ENCODE measurements around the gene PDIA2.

Gene PDIA2

DNA sequence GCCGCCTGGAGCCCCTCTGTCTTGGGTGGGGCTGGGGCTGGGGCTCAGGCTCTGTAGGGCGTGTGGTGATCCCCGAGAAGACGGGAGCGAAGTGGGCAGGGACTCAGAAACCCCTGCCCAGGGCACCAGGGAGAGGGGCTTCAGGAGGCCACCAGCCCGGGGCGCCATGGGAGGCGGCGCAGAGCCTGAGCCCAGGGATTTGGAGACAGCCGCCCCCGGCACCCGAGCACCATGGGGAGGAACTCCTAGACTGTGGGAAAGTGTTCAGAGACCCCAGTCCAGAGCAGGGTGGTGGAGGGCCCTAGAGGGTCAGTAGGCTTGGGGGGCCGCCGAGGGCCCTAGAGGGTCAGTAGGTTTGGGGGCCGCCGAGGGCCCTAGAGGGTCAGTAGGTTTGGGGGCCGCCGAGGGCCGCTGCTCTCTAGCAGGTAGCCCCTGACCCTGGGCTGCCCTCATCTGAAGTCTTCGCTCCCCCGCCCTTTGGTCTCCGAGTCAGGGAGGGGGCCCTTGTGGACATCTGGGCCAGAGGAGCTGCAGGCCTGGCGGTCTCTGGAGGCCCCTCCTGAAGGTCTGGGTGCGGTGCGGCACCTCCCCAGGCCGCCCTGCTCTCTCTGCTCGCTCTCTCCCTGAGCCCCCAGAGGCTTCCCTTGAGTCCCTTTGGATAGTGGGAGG lies 1.8 kb upstream of the PDIA2 start:
- DNase-seq, result no peak

DNA sequence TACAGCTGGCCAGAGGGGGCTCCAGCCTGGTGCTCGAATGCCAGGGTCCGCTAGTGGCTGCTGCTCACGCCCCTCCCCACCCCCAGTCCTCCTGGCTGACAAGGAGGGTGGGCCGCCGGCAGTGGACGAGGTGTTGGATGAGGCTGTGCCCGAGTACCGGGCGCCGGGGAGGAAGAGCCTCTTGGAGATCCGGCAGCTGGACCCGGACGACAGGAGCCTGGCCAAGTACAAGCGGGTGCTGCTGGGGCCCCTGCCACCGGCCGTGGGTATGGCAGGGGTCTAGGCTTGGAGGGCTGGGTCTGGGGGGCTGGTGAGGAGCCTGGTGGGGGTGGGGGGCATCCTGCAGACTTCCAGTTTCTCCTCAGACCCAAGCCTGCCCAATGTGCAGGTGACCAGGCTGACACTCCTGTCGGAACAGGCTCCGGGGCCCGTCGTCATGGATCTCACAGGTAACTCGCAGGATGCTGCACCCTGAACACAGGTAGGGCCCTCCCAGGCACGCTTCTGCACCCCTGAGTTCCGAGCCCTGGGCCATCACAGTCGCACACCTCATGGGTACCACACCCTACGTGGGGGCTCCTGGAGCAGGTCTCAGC lies 1.2 kb upstream of the PDIA2 start:
- DNase-seq, result no peak

DNA sequence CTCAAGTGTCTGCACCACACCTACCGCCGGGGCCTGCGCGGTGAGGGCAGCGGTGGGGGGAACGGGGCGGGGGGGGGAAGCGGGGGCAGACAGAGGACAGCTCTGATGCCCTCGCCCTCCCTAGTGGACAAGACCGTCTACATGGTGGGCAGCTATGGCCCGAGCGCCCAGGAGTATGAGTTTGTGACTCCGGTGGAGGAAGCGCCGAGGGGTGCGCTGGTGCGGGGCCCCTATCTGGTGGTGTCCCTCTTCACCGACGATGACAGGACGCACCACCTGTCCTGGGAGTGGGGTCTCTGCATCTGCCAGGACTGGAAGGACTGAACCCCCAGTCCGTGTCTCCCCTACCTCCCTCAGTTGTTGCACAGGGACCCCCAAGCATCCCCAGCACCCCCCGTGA lies 473 bp upstream of the PDIA2 start:
- no peak for DNase-seq

DNA sequence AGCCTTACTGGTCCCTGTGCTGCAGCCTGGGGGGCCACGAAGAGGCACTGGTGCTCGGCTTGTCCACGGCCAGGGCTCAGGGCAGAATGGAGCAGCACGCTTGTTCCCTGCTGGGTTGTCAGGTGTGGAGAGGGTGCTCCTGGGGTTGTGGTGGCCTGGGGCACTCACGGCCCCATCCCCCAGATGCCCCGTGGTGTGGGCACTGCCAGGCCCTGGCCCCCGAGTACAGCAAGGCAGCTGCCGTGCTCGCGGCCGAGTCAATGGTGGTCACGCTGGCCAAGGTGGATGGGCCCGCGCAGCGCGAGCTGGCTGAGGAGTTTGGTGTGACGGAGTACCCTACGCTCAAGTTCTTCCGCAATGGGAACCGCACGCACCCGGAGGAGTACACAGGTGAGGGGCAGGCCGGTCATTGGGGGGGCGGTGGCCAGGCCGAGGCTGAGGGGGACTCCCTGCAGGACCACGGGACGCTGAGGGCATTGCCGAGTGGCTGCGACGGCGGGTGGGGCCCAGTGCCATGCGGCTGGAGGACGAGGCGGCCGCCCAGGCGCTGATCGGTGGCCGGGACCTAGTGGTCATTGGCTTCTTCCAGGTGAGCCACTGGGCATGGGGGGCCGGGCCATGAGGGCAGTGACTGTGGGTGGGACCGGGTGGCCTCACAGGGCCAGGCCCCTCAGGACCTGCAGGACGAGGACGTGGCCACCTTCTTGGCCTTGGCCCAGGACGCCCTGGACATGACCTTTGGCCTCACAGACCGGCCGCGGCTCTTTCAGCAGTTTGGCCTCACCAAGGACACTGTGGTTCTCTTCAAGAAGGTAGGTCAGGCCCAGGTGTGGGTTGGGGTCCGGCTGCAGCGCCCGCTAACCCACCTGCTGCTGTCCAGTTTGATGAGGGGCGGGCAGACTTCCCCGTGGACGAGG lies 1.5 kb downstream of the PDIA2 start:
- no peak for DNase-seq

DNA sequence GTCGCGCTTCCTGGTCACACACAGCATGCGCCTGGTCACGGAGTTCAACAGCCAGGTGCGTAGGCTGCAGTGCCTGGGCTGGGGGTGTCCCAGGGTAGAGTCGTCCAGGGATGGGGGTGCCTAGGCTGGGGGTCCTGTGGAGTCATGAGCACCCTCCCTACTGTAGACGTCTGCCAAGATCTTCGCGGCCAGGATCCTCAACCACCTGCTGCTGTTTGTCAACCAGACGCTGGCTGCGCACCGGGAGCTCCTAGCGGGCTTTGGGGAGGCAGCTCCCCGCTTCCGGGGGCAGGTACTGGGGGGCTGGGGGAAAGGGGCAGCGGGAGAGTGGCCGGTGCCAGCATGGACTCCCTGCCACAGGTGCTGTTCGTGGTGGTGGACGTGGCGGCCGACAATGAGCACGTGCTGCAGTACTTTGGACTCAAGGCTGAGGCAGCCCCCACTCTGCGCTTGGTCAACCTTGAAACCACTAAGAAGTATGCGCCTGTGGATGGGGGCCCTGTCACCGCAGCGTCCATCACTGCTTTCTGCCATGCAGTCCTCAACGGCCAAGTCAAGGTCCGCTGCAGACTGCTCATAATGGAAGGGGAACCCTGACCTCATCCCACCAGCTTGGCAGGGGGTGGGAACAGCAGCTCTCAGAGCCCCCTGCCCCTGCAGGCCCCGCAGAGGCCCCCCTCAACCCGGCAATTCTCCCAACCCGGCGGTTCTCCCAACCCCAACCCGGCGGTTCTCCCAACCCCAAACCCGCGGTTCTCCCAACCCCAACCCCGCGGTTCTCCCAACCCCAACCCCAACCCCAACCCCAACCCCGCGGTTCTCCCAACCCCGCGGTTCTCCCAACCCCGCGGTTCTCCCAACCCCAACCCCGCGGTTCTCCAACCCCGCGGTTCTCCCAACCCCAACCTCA lies 2.4 kb downstream of the PDIA2 start:
- DNase-seq, result no peak

DNA sequence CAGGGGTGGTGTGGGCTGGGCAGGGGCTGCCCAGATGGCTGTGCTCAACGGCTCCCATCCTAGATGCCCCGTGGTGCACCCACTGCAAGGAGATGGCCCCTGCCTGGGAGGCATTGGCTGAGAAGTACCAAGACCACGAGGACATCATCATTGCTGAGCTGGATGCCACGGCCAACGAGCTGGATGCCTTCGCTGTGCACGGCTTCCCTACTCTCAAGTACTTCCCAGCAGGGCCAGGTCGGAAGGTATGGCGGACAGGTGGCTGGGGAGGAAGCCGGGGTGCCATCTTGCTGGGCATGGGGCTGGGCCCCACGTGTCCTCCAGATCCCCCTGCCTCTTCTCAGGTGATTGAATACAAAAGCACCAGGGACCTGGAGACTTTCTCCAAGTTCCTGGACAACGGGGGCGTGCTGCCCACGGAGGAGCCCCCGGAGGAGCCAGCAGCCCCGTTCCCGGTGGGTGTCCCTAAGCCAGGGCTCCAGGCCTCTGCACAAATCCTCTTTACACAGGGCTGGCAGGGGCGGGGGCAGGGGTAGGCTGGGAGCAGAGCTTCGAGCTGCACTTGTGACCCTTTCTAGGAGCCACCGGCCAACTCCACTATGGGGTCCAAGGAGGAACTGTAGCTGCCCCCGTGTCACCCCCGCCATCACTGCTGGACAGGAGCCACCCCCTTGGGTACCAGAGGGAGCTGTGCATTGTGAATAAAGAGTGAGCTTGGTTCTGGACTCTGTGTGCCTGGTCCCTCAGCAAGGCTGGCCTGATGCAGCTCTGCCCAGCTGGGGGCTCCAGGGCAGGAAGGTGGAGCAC lies 3.7 kb downstream of the PDIA2 start:
- no peak for DNase-seq

DNA sequence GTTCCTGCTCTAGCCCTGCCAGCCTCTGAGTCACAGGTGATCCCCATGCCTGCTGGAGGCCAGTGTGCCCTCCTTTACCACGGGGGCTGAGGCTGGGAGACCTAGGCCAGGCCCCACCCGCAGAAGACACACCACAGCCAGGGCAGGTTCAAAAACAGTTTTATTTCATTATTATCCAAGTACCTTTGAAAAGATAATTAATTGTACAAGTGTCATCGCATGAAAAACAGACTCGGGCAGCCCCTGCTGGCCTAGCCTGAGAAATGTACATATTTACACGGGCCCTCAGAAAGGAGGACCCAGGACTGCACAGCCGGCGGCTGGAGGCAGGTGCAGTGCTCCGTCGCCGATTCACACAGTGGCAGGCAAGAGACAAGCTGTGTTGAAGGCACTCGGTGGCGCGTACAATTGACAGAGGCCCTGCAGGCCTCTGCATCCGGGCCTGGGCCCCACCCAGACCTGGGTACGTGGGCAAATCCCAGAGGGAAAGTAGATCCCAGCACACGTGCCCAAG lies 4.4 kb downstream of the PDIA2 start:
- DNase-seq, result no peak

DNA sequence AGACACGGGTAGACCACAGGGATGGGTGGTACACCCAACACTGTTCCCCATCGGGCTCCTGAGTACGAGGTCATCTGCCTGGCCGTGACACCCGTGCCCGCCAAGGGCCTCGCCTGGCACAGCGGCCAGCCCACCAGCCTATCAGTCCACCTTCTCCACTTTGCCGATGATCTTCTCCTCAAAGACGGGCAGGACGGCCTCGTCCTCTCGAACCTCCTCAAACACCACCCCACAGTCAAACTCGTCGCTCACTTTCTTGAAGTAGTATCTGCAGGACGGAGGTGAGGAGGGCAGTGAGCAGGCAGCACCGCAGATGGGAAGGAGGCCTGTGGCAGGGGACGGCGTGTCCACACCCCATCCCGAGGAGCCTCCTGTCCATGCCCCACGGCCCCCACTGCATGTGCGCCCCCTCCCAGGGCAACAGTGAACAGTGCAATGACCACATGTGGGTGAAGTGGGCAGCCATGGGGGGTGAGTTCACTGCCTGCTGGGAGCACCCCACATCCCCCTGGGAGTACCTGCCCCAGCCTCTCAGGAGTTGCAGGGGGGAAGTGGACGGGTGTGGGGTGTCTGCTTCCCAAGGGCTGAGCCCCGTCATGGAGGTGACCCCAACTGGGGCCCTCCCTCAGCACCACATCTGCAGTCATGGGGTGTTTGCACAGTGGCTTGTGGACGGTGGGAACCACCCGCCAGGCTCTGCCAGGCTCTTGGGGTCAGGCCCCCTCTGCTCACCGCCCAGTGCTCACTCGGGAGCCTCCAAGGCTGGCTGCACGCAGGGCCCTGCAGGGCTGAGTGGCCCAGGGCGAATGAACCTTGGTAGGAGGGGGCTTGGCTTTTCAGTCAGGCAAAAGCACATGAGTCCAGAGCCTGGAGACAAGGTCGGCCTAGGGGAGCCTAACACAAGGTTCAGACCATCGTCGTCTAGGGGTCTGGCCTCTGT lies 5.3 kb downstream of the PDIA2 start:
- no peak for DNase-seq

DNA sequence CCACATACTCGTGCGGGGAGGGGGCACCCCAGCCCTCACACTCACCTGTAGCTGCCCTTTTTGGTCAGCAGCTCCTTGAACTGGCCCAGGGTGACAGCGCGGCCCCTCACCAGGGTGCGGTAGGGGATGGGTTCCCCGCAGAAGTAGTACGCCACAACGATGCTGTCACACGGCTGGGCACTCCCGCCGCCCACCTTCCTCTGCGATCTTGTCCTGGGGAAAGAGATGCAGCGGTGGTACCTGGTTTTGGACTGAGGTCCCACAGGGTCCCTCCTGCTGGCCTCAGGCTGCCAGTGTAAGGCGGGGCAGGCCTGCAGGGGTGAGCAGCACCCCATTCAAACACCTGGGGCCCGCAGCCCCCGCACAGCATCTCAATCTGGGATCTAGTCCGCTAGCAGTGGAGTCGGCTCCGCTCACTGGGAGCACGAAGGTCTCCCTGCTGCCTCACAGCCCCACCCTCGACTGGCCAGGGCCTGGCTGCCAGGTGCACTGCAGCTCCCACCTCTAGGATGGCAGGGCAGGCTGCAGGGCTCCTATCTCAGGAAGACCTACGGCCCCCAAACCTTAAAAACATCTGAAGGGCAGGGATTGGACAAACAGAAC lies 6.5 kb downstream of the PDIA2 start:
- DNase-seq, result no peak

DNA sequence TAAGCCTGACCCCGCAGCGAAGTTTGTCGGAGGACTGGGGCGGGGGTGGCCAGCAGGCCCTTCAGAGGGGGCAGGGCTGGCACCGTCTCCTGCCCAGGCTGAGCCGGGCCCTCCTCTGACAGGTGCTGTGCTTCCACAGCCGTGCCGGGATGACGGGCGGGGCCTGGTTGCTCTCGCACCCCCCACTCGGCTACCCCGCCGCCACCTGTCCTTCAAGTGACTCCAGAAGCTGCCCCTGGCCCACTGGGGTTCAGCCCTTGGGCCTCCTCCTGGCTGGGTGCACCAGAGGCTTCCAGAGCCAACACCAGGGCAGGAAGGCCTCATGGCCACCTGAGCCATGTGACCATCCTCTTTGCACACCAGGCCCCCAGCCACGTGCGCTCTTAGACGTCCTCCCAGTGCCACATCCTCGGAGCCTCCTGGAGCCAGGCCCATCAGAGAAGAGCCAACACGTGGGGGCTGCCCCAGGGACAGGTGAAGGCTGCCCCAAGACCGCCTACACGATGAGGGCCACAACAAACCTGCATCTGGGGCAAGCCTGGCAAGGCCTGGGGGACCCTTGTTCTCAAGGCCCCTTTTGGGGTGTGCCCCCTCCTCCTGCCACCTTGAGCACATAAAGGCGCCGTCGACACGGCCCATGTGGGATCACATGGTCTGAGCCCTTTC lies 7.2 kb downstream of the PDIA2 start:
- no peak for DNase-seq

DNA sequence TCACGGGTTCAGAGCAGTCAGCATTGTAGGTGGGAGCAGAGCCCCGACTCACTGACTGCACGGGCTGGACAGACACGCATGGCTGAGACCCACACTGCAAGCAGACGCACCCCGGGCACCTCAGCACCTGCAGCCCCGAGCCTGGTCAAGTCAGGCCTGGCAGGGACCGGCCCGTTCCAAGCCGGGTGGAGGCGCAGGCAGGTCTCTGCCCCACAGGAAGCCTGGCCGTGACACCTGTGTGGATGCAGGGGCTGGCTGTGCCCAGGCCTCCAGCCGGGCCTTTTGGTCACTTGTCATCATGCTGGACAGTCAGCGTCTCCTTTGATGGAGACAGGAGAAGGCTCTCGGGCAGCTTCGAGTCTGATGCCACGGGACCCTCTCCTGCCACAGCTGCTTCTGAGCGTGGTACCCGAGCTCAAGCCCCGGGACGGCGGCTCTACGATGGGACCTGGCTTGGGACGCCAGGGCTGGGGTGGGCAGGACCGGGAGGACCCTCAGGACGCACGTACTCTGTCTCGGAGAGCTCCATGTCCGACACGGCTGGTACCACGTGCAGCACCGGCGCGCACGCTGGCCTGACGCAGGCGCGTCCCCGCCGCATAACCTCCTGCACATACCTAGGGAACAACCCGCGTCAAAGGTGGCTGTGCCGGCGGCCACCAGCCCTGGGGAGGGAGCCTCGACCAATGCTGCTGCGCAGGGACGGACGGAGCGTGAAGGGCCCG lies 7.9 kb downstream of the PDIA2 start:
- DNase-seq, result no peak

DNA sequence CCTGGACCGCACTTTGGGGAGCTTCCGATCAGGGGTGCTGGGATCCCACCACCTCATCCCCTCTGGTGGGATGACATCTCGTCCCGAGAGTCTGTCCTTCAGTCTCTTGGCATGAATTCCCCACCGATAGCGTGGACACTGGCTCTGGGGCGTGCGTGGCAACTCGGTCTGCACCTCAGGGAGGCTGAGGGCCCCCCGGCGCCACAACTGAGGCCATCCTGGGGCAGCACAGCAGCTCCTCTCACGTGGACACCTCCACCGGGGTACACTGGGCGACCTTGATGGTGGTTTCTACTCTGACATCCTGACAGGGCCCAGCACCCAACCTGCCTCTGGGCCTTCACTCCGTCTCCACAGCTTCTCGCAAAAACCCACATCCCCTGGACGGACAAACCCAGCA lies 8.6 kb downstream of the PDIA2 start:
- no peak for DNase-seq

DNA sequence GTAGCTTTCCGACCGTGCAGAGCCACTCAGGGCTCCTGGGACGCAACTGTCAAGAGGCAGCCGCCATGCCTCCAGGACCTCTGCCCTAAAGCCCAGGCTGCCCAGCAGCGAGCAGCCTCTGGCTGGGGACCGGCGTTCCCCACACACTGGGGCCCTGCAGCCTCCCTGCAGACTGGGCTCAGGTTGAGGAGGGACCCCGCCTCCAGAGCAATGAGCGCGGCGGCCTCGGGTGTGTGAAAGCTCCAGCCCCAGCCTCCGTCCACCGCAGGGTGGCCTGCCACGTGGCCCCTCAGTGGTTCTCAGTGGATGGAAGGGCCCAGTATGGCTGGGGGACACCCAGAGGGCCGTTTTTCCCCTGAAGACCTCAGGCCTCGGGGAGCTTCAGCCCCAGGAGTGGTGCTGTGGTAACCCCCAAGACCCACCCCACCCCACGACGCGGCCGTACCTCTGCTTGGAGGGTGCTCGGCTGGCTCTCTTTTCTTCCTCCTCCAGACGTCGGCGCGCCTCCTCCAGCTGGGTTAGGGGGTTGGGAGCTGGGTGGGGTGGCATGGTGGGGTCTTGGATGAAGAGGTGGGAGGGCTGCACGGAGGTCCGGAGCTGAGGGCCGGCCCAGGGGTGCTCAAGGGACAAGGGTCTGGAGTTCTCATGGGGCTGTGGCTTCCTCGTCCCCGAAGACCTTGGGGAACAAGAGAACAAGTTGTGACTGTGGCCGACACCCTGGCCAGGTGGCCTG lies 10.2 kb downstream of the PDIA2 start:
- DNase-seq, result no peak

DNA sequence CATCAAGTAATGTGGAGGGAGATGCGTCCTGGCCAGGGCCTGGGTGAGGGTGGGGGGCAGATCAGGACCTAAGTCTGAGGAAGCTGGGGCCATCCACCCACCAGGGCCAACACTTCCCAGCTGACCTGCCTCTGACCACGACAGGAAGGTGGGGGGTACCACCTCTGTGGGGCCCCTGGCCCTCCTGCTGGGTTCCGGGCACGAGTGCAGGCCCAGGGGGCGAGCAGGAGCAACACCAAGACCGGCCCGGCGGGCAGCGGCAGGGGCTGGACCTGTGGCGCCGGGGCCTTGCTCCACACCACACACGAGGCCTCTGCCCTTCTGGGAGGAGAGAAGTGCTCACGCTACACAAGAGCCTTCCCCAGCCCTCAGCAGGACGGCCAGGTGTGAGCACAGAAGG lies 13.3 kb downstream of the PDIA2 start:
- no peak for DNase-seq

DNA sequence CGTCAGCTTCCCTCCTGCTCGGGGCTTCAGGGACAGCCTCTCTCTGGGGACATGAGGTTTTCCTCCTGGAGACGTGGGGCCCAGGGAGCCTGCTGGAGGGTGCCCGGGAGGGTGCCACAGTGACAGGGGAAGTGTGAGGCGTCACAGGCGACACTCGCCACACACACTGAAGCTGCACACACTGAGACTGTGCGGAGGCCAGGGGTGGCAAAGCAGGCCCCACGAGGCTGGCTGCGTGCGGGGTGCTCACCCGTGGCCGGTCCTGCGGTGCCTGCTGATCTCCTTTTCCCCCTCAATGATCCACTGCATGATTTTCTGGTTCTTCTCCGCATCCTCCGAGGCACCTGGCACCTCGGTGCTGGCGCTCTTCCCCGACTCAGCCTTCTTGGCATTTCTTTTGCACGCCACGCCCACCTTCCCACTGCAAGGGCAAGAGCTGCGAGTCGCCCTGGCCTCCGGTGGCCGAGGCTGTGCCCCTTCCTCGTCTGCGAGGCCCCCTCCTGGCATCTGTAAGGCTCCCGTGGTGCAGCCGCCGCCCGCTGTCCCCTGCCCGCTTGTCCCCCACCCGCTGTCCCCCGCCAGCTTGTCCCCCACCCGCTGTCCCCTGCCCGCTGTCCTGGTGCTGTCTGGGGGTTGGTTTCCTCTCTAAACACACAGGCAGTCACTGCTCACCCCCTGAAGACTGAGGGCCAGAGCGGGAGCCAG lies 14.0 kb downstream of the PDIA2 start:
- no peak for DNase-seq

DNA sequence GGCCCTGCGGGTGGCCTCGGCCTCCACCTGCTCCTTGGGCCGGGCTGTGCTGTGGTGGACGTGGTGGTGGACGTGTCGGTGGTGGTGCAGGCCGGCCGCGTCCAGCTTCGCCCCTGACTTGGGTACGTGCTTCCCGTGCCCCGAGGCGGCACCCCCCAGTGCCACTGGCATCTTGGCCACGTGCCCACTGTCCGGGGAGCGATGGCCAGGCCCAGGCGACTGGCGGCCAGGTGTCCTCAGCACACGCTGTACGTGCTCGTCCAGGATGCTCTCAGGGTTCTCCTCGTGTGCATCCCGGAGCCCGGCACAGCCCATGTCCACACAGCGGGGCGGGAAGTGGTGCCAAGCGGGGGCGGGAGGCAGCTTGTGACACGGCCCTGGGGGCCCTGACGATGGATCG lies 14.9 kb downstream of the PDIA2 start:
- no peak for DNase-seq

DNA sequence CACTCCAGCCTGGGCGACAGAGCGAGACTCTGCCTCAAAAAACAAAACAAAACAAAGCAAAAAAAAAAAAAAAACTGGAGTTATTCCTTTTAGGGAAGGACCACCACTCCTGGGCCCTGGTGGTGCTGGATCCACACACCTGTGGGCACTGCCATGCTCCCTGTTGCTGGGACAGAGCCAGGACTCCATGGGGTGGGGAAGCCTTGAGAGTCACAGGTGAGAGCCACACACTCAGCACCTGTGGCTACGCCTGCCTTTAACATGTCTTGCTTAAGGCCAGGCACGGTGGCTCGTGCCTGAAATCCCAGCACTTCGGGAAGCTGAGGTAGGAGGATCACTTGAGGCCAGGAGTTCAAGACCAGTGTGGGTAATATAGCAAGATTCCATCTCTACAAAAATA lies 18.3 kb downstream of the PDIA2 start:
- DNase-seq, result no peak

DNA sequence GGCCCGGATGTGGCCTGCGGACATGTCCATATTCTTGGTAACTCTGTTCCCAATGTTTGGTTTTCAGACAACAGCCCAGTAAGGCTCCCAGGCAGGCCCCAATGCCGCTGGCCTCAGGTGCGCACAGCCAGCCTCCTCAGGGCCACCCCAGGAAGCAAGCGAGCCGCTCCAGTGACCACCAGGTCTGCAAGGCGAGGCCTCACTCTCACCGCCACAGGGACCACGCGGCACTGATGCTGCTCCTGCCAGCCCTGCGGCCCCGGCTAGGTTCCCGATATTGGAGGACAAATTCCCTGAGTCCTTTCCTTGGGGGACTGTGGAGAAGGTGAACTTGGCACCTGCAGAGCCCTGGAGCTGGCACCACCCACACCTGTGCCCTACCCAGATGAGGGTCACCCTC lies 19.0 kb downstream of the PDIA2 start:
- DNase-seq, result no peak

Data from GOT3 (cell line).